Endothelial cell (in vitro differentiated cells): Measurements from ENCODE around the gene RBMS3. TPM values are rescaled to one million over a fixed set of nuclear protein-coding genes. Genes with fewer than 3 reads are reported as not detected.

Experiments used
- DNase-seq: peaks from one replicate; pipeline ENCODE4 v3.0.0; 2021; ENCODE audit warnings: low spot score
- H3K27ac Mint-ChIP-seq: one replicate; pipeline ENCODE4 v1.8.0; 2021; ENCODE audit warnings: mixed read lengths, inconsistent platforms; ENCODE audit not compliant: unreplicated experiment
- H3K27me3 Mint-ChIP-seq: one replicate; pipeline ENCODE4 v1.8.0; 2021; ENCODE audit warnings: mild to moderate bottlenecking, moderate library complexity, mixed read lengths, inconsistent platforms; ENCODE audit not compliant: unreplicated experiment
- H3K36me3 Mint-ChIP-seq: one replicate; pipeline ENCODE4 v1.8.0; 2021; ENCODE audit warnings: mild to moderate bottlenecking, low read depth, mixed read lengths, inconsistent platforms; ENCODE audit not compliant: unreplicated experiment
- H3K4me1 Mint-ChIP-seq: one replicate; pipeline ENCODE4 v1.8.0; 2021; ENCODE audit warnings: mild to moderate bottlenecking, mixed read lengths, inconsistent platforms; ENCODE audit not compliant: unreplicated experiment
- H3K4me3 Mint-ChIP-seq: one replicate; pipeline ENCODE4 v1.8.0; 2021; ENCODE audit warnings: mild to moderate bottlenecking, mixed read lengths, inconsistent platforms; ENCODE audit not compliant: unreplicated experiment
- H3K9me3 Mint-ChIP-seq: one replicate; pipeline ENCODE4 v1.8.0; 2021; ENCODE audit warnings: mixed read lengths, inconsistent platforms; ENCODE audit not compliant: unreplicated experiment
- CTCF ChIP-seq: fragments of 200-600 bp; sonication (generic); IDR thresholded peaks from one replicate; pipeline ENCODE4 v1.5.0; 2021; ENCODE audit warnings: antibody characterized with exemption; ENCODE audit not compliant: unreplicated experiment
- total RNA-seq: library from RNA; stranded (reverse); fragmentation: NEBNext Ultra II Directional; extraction: Animal tissue kit (Norgen Biotek cat#: 25700); gene quantifications from one replicate; pipeline ENCODE4 v1.2.1, GENCODE V29; 2021; ENCODE audit not compliant: unreplicated experiment

The RBMS3 gene
- total RNA-seq, 1 donor from 2014 or later, result 30.9 TPM

- Mint-ChIP-seq H3K36me3 (no peaks in the 10 kb centered on the region), H3K4me3 (no peak overlapping the region), H3K27me3 (no peaks in the 10 kb centered on the region), H3K27ac (no peak overlapping the region), H3K9me3 (no peaks in the 10 kb centered on the region), H3K4me1 (no peaks in the 10 kb centered on the region)
- no peak for TF ChIP-seq CTCF
- DNase-seq, result no peak
Observed at GRCh38 chr3:29429055-29429679, 148.3 kb downstream of the RBMS3 start.

- Mint-ChIP-seq H3K27me3 (no peaks in the 10 kb centered on the region), H3K27ac (no peak overlapping the region), H3K4me1 (no peaks in the 10 kb centered on the region), H3K4me3 (no peak overlapping the region), H3K9me3 (no peaks in the 10 kb centered on the region), H3K36me3 (no peaks in the 10 kb centered on the region)
- no peak for DNase-seq
- no peak for TF ChIP-seq CTCF
Observed at GRCh38 chr3:29430558-29430971, 149.7 kb downstream of the RBMS3 start.

DNA sequence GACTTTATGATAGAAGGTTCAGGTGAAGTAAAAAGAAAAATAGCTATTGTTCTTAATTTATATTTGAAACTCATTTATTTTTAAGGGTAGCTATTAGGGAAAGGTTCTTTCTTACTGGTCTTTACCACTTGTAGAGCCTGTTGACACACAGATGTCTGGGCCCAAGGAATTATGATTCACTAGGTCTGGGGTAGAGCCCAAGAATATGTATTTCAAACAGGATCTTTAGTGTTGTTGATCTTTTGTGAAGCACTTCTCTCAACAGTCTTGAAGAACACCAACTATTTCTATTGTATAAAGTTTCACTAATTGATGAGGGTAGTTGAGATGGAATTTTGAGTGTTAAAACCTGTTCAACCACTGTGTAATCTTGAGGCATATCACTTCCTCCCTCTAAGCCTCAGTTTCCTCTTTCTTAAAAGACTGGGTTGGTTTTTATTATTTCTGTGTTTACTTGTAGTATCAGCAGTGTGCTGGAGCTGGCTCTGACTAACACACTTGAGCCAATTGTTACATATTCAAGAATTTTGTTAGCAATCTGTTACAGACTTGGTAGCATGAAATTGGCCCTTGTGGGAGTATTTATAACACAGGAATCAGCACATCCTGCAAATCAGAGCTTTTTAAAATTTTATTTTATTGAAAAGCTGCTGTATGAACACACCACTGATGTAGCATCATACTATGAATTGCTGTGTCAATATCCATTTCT, 155.9 kb downstream of the RBMS3 start:
- Mint-ChIP-seq H3K27me3 (no peaks in the 10 kb centered on the region), H3K27ac (no peak overlapping the region), H3K4me3 (no peak overlapping the region), H3K4me1 (peaks cover 23% of the 10 kb centered on the region), H3K9me3 (no peaks in the 10 kb centered on the region), H3K36me3 (no peaks in the 10 kb centered on the region)
- no peak for TF ChIP-seq CTCF
- DNase-seq, result no peak

- H3K36me3 Mint-ChIP-seq, result no peaks in the 10 kb centered on the region
- no peak overlapping the region for H3K27ac Mint-ChIP-seq
- peaks cover 23% of the 10 kb centered on the region for H3K4me1 Mint-ChIP-seq
- no peak for TF ChIP-seq CTCF
- DNase-seq, result no peak
- H3K4me3 Mint-ChIP-seq, result no peak overlapping the region
- H3K9me3 Mint-ChIP-seq, result no peaks in the 10 kb centered on the region
- no peaks in the 10 kb centered on the region for H3K27me3 Mint-ChIP-seq
Observed at GRCh38 chr3:29438580-29438979, 157.7 kb downstream of the RBMS3 start.
